Embryonic facial prominence (tissue), 1 donor: ENCODE results near the gene TMED9.
"Not testable (repeated sequence)": the region's sequence is repeated elsewhere in the genome, so short reads cannot be mapped to it uniquely, and the experiment has no call there.

Experiments used
- DNase-seq: peaks from one replicate; pipeline ENCODE4 v3.0.0-alpha.2; 2016; ENCODE audit errors: extremely low spot score

Gene TMED9

DNA sequence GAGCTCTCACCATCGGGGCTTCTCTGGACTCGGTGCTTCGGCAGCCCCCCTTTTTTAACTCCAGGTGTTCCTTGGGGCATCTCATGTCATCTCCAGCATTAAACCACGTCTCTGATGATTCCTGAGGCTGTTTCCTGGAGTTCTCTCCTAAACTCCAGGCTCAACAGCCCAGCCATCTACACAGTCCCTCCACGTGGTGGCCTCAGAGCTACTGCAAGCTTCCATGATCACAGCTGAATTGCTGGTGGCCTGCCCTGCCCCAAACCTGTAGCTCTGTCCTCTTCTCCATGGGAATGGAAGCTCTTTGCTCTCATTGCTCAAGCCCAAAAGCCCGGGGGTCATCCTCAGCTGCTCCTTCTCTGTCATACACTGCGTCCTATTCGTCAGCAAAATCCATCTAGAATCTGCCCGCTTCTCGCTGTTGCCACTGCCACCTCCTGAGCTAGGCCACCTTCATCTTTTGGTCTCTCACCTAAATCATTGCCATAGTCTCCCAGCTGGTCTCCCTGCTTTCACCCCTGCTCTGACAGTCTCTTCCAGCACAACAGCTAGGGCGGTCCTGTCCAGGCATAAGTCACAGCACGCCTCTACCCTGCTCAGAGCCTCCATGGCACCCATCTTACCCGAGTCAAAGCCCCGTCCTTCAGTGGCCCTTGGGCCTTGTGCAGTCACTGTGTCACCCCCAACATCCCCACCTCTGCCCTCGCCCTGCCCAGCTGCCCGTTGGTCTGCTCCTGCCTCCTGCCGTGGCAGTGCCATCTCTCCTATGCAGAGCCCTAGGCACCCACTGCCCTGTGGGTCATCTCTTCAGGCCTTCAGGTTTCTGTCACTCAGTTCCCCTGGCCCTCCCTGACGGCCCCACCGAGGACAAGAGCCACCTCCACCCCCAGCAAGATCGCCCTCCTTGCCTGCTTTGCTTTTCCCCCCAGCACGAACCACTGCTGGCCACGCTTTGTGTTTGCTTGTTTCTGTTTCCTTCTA lies 14.4 kb downstream of the TMED9 start:
- no peak for DNase-seq

- no peak for DNase-seq
These were observed 15.1 kb downstream of the TMED9 start for GRCh38 chr5:177607115-177607451.

GRCh38 chr5:177607452-177608192 lies 15.6 kb downstream of the TMED9 start:
- no peak for DNase-seq

DNA sequence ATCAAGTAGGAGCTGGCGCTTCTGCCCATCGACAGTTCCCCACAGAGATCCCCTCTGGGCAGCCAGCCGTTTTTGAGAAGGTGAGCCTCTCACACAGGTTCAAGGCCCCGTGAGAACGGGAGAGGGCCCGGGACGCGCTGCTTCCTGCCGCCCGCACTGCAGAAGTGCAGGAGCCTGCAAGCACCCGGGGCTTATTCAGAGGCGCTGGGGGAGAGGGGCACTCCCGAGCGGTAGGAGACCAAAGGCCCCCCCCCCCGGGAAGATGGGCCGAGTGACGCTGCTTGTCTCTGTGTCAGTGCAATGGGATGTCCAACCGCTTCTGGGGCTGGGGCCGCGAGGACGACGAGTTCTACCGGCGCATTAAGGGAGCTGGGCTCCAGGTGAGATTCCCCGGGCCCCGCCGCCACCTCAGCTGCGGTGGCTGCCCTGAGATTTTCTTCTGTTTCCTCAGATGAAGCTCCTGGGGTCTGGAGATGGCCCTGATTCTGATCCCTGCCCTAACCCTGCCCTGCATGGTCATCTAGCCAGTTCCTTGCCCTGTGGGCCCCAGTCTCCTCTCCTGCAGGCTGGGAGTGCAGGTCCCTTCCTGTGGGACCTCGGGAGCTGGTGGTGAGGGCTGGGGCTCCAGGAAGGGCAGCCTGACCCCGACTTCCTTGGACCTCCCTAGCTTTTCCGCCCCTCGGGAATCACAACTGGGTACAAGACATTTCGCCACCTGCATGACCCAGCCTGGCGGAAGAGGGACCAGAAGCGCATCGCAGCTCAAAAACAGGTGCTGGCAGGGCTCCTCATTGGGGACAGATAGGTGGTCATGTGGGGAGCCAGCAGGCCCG lies 16.5 kb downstream of the TMED9 start:
- DNase-seq = no peak

DNA sequence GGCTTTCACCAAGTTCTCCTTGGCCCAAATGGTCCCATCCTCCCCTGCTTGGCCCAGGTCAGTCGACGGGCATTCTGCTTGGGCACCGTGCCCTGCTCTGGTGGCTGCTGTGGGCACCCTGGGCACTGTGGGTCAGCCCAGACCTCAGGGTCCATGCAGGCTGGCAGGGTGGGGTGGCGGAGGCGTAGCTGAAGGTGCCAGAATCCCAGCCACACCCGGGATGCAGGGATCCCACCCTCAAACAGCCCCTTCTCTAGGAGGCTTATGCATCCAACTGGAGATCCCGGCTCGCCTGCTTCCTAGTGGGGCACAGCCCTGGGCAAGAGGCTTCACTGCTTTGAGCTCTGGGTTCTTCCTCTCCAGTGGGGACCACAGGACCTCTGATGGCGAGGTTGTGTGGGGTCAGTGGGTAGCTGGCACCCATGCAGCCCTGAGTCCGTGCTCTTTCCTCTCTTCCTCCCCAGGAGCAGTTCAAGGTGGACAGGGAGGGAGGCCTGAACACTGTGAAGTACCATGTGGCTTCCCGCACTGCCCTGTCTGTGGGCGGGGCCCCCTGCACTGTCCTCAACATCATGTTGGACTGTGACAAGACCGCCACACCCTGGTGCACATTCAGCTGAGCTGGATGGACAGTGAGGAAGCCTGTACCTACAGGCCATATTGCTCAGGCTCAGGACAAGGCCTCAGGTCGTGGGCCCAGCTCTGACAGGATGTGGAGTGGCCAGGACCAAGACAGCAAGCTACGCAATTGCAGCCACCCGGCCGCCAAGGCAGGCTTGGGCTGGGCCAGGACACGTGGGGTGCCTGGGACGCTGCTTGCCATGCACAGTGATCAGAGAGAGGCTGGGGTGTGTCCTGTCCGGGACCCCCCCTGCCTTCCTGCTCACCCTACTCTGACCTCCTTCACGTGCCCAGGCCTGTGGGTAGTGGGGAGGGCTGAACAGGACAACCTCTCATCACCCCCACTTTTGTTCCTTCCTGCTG lies 17.4 kb downstream of the TMED9 start:
- no peak for DNase-seq

DNA sequence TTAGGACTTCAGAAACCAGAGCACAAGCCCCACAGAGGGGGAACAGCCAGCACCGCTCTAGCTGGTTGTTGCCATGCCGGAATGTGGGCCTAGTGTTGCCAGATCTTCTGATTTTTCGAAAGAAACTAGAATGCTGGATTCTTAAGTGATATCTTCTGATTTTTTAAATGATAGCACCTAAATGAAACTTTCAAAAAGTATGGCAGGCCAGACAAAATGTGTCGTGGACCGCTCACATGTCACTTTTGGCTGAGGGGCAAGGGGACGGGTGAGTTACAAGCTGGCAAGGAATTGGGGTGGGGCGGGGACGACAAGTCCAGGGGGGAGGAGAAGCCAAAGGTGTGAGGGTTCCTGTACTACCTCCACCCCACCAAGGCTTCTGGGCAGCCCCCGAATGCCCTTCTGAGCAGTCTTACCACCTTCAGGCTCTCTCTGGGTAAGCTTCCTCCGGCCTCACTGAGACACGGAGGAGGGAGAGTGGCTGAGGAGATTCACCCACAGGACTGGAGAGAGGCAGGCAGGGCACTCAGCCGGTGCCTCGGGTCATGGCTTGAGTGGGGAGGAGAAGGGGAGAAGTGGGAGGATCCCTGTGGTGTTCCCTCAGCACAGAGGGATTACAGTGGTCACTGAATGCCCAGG lies 18.2 kb downstream of the TMED9 start:
- DNase-seq = no peak

DNA sequence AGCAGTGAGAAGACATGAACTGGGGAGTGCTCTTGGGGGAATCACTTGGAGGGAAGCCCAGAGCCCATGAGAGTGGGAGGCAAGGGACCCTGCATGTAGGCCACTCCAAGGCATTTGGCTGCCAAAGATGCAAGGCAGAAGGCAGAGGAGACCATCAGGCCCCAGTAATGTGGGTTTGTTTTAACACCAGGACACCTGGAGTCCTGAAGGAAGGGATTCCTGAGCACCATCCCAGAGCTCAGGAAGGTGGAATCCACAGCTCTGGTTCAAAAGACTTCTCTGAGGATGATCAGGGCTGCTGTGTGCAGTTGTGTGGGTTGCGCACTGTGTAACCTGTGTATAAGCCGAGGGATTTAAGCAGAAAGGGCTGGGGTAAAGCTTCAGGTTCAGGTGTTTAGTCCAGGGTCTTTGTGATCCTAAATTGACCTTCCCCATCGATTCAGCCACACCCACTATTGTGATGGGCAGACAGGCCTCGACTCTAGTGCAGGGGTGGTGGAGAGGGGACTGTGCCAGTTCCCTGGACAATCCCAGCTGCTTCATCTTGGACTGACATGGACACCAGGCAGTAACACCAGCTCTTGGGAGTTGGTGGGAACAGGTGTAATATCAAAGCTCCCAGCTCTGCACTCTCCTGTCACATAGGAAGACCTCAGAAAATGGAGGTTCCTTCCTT lies 18.9 kb downstream of the TMED9 start:
- DNase-seq = no peak

GRCh38 chr5:177611446-177612214 lies 19.6 kb downstream of the TMED9 start:
- no peak for DNase-seq

DNA sequence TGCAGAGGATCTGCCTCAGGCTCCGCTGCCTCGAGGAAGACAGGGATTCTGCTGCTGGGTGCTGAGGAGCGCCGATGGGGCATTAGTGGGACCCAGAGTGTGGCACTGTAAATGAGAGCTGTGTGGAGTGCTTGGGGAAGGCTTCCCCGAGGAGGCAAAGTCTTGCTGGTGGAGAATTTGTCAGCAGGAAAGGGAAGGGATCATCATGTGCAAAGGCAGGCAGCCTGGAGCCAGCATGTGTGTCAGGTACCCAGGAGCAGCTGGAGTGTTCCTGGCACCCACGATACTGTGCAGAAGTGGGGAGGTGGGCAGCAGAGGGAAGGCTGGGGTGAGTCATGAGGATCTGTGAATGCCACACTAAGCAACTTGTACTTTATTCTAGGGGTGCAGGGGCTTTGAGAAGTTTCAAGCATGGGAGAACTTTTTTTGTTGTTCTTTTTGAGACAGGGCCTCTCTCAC lies 20.2 kb downstream of the TMED9 start:
- DNase-seq = no peak

DNA sequence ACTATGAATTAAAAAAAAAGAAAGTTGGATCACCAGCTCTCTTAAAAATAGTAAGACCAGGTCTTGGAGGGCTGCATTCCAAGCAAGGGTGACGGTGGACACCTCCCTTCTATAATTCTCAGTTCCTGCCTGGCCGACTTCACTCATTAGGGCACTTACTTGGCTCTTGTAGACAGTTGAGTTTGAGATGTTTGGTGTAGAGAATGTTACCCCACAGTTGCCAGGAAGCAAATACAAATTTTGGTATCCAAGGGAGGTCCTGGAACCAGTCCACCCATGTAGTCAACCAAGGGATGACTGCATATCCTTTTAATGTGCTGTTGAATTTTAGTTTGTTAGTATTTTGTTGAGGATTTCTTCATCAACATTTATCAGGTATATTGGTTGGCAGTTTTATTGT lies 28.6 kb downstream of the TMED9 start:
- no peak for DNase-seq

GRCh38 chr5:177624172-177624571 lies 32.2 kb downstream of the TMED9 start:
- not testable (repeated sequence) for DNase-seq

DNA sequence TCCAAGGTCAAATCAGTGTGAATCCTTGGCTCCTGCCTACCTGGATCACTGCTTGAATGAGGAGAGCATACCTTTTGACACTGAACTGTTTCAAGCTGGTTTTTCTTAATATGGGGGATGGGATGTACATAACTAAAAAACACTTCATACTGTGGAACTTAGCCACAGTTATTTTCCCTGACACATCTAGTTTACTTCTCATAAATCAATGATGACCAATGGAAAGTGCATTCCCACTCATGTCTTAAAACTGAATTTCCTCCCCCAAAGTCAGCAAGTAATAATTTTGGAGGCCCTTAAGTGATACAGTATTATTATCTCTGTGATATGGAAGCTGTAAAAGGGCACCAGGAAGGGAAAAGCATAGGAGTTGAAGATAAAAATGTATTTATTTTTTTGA lies 38.2 kb downstream of the TMED9 start:
- not testable (repeated sequence) for DNase-seq

DNA sequence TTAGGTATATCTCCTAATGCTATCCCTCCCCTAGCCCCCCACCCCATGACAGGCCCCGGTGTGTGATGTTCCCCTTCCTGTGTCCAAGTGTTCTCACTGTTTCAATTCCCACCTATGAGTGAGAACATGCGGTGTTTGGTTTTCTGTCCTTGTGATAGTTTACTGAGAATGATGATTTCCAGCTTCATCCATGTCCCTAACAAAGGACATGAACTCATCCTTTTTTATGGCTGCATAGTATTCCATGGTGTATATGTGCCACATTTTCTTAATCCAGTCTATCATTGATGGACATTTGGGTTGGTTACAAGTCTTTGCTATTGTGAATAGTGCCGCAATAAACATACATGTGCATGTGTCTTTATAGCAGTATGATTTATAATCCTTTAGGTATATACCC lies 42.9 kb downstream of the TMED9 start:
- DNase-seq = not testable (repeated sequence)

- DNase-seq = not testable (repeated sequence)
These were observed 53.5 kb downstream of the TMED9 start for GRCh38 chr5:177645462-177645861.
